Brain pericyte (primary cell): ENCODE data around the gene IL3RA.
"Not testable (repeated sequence)": the region's sequence is repeated elsewhere in the genome, so short reads cannot be mapped to it uniquely, and the experiment has no call there.

ENCODE experiments used
- DNase-seq: peaks from one replicate; pipeline ENCODE4 v3.0.0-alpha.2; 2012; ENCODE audit warnings: low read depth, low spot score

The IL3RA gene

DNA sequence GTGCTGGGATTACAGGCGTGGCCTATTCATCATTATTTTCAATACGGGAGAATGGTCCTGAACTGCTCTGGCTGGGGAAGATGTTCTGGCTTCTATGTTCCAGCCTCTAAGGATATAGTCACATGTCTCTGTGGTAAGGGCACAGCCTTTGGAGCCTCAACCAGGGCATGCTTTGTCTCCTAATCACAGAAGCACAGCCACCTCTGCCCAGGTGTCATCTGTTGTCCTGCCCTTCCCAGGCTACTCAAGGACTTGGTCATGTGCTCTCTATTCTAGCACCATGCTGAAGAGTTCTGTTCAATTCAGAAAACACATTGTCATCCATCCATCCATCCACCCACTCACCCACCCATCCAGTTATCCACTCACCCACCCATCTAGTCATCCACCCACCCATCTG lies 86.6 kb downstream of the IL3RA start:
- no peak for DNase-seq

GRCh38 chrX:1424147-1424851 lies 87.7 kb downstream of the IL3RA start:
- DNase-seq: no peak

- DNase-seq: no peak
Observed at GRCh38 chrX:1425381-1425780, 88.8 kb downstream of the IL3RA start.

GRCh38 chrX:1426321-1426720 lies 89.7 kb downstream of the IL3RA start:
- not testable (repeated sequence) for DNase-seq

- DNase-seq: no peak
Observed at GRCh38 chrX:1427756-1428155, 91.2 kb downstream of the IL3RA start.

GRCh38 chrX:1430451-1430850 lies 93.9 kb downstream of the IL3RA start:
- DNase-seq: no peak
